HG03064 (cell line): Measurements from ENCODE around the gene CFAP92.

Experiments
- ATAC-seq: cut with Tn5 transposase; IDR thresholded peaks from one replicate; pipeline ENCODE4 v1.9.1; 2021; ENCODE audit warnings: low read depth; ENCODE audit not compliant: unreplicated experiment

CFAP92 gene

DNA sequence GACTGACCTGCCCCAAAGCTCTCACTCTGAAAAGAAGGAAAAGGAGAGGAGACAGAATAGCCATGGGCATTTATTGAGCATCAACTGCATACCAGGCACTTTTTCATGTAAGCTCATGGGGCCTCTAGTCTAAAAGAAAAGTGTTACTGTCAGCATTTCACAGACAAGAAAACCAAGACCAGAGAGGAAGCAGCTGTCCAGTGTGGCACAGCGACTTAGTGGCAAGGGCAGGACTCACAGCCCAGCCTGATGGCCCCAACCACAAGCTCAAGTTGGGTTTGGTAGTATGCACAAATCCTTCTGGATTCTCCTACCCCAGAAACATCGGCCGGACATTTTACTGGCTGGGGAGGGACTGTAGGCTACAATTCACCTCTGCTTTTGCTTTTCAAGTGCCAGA, 13.0 kb upstream of the CFAP92 start:
- ATAC-seq = no peak

DNA sequence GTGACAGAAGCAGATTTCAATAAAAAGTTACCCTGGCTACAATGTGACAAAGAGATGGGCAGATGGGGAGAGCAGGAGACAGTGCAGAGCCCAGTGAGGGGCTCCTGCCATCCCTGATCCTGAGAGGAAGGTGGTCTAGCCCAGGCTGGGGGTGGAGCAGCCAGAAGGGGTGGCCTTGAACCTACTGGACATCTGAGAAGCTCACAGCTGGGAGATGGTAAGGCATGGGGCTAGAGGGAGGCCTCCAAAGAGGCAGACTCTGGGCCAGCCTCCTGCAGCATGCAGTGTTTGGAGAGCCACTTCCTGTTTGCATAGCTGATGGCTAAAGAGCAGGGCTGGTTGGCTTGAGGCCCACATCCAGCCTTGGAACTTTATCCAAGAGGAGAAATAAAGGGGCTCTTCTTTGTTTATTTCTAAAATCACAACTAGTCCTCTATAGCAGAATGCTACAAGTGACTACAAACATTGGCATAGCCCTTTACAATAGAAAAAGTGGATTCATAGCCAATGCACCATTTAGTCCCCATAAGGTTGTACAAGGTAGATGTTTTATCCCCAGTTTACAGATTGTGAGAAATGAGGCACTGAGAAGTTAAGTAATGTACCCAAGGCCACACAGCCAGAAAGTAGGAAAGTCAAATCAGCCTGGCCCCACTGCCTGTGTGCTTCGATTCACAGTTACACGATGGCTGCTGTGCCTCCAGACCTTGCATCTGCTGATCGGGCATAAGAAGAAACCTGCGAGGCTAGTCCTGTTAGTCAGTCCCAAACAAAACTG, 11.8 kb upstream of the CFAP92 start:
- no peak for ATAC-seq

DNA sequence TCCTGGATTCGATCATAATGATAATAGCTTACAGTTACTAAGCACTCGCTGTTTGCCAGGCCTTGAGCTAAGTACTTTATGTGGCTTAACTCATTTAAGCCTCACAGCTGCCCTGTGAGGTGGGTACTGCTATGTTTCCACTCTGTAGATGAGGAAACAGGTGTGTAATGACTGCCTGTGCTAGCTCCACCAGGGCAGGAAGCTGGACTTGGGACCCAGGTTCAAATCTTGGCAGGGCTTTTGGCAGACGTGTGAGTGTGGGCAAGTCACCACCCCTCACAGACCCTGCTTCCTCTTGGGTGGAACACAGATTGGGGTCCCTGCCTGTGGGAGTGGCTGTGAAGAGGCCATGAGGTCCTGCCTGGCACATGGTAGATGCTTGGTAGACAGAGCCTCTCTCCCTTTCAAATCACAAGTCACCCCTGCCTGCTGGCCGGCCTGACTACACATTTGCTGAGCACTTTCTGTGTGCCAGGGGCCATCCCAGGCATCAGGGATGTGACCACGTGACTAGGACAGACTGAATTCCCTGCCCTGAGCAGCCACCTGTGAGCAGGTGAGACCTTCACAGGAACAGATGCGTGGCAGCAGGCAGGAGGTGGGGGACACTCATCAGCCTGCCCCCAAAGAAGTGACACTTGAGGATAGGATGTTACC, 10.9 kb upstream of the CFAP92 start:
- no peak for ATAC-seq

GRCh38 chr3:129003578-129004112, 9.8 kb upstream of the CFAP92 start:
- ATAC-seq = no peak

DNA sequence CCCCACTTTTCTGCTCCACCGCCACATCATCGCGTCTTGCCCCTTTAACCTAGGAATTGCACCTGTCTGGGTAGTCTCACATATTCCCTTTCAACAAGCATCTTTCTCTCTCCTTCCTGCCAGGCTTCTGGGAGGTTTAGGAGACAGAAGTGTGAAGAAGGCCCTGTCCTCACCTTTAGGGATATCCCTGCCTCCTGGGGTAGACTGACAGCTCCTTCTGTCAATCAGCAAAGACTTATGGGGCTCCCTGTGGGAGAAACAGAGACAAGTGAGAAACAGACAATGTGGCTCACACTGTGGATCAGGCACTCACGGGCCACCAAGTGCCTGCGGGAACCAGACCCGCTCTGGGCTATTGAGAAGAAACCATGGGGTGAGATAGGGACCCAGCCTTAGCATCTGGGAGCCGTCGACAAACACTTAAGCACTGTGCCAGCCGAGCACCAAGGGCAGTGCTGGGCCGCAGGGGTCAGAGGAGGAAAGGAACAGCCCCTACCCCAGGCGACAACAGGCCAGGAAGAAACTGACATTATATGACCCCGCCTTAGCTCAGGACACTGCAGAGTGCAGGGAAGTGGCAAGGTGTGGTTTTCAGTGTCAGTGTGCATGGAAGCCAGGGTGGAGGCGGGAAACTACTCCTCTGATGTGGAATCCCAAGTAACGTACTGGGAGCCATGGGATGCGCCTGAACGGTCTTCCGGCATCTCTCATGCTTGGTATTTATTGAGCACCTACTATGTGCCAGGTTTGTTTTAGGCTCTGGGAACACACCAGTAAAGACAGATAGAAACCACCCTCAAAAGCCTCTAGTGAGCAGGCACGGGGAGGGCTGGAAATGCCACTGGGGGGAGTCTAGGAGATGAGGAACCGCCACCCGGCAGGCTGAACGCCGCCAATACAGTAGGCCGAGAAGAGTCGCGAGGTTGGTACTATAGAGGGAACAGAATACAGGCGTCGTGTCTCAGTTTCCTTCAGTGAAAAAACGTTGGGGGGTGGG, 9.0 kb upstream of the CFAP92 start:
- no peak for ATAC-seq

GRCh38 chr3:129001806-129002572, 8.1 kb upstream of the CFAP92 start:
- no peak for ATAC-seq

GRCh38 chr3:129001101-129001805, 7.4 kb upstream of the CFAP92 start, which contains the start of gene EFCC1:
Gene EFCC1, plus strand, starts transcription at chr3:129001304. Its CDS starts 325 bp downstream, at chr3:129001629.
- ATAC-seq = no peak

DNA sequence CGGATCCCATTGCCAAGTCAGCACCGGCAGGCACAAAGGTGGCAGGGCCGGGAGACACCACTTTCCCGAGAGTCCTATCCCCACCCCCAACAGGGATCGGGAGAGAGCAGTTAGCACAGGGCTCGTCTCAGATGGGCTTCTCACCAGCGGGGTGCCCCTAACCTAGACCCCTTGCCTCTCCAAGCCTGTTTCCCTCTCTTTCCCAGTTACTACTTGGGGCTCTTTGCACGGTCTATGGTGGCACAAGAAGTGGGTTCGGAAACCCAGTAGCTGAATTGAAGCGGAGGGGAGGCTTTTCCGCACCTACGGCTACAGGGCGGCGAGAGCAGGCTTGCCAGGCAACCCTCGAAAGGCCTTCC, 6.8 kb upstream of the CFAP92 start:
- no peak for ATAC-seq

- ATAC-seq = no peak
Measured at GRCh38 chr3:128999102-128999501, 5.2 kb upstream of the CFAP92 start.

DNA sequence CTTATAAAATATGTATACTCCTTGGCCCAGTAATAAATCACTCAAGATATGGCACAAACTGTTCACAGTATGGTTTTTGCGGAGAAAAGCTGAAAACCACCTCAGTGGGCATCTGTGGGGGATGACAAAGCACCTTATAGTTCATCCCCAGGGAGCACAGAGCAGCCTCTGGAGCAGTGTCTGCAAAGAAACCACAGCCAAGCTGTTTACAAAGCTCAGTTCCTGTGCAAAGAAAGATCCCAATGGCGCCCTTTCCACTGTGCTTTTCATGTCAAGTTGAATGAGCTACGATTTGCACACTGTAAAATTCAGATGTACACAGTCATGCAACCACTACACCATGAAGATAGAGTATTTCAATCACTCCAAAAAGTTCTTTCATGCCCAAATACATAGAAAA, 4.7 kb upstream of the CFAP92 start:
- no peak for ATAC-seq

DNA sequence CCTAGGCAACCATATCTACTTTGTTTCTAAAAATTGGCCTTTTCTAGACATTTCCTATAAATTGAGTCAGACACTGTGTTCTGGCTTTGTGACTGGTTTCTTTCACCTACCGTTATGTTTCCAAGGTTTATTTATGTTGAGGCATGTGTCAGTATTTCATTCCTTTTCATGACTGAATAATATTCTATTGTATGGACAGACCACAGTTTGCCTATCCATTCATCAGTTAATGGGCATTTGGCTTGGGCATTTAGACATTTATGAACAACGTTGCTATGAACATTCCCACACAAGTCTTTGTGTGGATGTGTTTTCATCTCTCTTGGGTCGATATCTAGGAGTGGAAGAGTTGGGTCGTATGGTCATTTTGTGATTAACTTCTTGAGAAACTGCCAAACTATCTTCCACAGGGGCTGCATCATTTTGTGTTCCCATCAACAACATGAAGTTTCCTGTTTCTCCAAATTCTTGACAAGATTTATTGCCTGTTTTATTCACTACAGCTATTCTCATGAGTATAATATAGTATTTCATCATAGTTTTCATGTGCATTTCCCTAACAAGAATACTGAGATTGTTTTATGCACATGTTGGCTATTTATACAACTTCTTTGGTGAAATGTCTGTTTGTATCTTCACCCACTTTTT, 3.7 kb upstream of the CFAP92 start:
- ATAC-seq = no peak

DNA sequence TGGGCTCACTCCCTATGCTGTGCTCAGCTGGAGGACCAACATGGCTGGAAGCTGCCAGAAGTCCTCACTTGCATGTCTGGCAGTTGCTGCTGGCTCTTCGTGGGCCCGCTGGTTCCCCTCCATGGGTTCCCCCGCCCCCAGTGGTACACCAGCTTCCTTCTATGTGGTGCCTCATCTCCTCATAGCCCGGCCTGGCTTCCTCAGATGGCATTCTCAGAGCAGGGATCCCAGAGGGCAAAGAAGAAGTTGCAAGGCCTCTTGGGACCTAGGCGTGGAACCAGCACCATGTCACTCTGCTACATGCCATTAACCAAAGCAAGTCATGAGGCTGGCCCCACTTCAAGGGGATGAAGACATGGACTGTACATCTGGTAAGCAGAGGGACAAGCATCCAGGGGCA, 2.9 kb upstream of the CFAP92 start:
- no peak for ATAC-seq

- no peak for ATAC-seq
Measured at GRCh38 chr3:128996200-128996599, 2.3 kb upstream of the CFAP92 start.

DNA sequence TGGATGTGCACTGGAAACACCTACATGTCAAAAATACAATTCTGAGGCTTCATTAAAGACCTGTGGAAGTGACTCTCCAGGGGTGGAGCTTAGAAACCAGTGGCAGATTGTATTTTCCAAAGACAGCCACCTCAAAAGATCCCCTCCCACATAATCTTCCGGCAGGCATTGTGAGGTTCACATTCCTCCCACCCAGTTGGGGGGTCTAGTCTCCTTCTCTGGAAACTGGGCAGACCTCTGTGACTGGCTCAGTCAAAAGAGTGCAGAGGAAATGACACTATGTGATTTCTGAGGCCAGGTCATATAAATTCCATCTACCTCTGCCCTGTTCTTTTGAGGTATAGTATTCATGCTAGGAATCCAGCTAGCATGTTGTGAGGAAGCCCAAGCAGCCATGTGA, 1.9 kb upstream of the CFAP92 start:
- ATAC-seq = no peak

- ATAC-seq = no peak
Measured at GRCh38 chr3:128994581-128995546, 988 bp upstream of the CFAP92 start.

DNA sequence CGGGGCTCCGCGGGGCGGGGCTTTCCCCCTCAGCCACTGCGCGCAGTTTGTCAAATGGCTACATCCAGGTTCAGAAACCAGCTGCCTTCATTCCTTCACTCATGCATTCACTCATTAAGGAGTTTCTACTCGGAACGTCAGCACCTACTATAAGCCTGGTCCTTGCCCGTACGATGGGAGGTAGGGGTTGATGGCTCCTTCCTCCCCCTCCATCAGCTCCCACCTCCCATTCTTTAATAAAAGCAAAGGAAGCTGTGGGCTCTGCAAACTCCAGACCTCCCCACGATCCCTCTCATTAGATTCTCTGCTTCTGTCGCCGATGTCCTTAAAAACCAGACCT, 267 bp upstream of the CFAP92 start:
- ATAC-seq = no peak

DNA sequence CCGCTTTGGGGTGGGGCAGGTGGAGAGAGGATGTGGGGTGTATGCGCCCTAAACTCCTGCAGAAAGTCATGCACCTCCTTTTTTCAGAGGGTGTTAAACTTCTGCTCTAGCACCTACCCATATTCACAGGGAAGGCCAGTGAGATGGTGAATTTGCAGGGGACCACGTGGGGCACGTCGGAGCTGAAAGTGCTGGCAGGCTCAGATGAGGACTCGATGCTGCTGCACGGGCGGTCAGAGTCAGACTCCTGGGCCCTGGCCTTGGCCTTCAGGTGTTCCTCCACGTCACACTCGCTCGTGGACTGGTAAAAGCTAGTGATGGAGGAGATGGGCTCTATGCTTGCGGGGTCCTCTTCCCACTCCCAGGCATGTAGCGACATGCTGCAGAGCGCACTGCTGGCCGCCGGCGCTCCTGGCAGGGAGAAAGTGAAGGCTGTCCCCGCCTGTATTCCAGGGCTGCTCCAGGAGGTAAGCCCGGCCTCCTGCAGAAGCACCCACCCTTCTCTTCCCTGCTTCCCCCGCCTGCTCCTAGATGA, 883 bp downstream of the CFAP92 start:
- no peak for ATAC-seq
